ENCODE results near the gene GLI2.

The GLI2 gene

DNA sequence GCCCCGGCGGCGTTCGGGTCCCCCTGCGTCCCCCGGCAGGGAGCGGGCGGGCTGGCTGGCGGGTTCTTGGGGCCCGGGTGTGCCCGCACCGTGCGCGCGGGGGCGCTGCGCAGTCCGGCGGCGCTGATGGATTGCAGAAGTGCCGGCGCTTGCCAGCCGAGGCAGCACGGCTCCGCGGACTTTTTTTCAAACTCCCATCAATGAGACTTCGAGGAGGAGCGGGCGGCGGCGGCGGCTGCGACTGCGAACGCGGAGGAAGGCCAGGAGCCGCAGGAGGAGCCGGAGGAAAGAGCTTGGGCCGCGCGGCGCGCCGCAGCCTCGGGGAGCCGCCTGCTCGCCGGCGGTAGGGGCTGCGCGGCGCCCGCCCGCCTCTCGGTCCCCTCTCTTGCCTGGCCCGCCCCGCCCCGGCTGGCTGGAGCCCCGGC is at the start of gene GLI2:
Gene GLI2 (plus strand): TSS at position 123 of the 425 bp plus-strand sequence. CDS start 61,453 bp downstream, outside the sequence.
- TF ChIP-seq, protein P1, sequence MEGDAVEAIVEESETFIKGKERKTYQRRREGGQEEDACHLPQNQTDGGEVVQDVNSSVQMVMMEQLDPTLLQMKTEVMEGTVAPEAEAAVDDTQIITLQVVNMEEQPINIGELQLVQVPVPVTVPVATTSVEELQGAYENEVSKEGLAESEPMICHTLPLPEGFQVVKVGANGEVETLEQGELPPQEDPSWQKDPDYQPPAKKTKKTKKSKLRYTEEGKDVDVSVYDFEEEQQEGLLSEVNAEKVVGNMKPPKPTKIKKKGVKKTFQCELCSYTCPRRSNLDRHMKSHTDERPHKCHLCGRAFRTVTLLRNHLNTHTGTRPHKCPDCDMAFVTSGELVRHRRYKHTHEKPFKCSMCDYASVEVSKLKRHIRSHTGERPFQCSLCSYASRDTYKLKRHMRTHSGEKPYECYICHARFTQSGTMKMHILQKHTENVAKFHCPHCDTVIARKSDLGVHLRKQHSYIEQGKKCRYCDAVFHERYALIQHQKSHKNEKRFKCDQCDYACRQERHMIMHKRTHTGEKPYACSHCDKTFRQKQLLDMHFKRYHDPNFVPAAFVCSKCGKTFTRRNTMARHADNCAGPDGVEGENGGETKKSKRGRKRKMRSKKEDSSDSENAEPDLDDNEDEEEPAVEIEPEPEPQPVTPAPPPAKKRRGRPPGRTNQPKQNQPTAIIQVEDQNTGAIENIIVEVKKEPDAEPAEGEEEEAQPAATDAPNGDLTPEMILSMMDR (conservative IDR thresholded peaks at IDR 0.05; ENCODE audit: low read length) = no peak
- TF ChIP-seq EZH2phosphoT487 (IDR thresholded peaks at IDR 0.05; ENCODE audit: borderline replicate concordance) = no peak
- Histone ChIP-seq H3K9ac (ENCODE audit: low read depth, low read length, poor library complexity, severe bottlenecking) (no peak within 1 kb of the TSS), H3K4me1 (ENCODE audit: insufficient read depth, low read length, poor library complexity, severe bottlenecking) (no peaks in the 10 kb centered on the region), H3K4me2 (ENCODE audit: low read depth, low read length, poor library complexity, severe bottlenecking) (no peak within 1 kb of the TSS), H3K27me3 (ENCODE audit: insufficient read depth, low read length, poor library complexity, severe bottlenecking) (no peaks in the 10 kb centered on the region), H4K20me1 (ENCODE audit: insufficient read depth, low read length, poor library complexity, severe bottlenecking) (no peaks in the 10 kb centered on the region), H3K9me3 (ENCODE audit: insufficient read depth, low read depth, low read length) (no peaks in the 10 kb centered on the region), H3K4me3 (ENCODE audit: low read length, poor library complexity, severe bottlenecking) (no peak within 1 kb of the TSS), H2AFZ (ENCODE audit: low read length) (no peak within 1 kb of the TSS), H3F3A (ENCODE audit: low read depth) (no peaks in the 10 kb centered on the region), H3K36me3 (ENCODE audit: insufficient read depth, low read length) (no peaks in the 10 kb centered on the region), H3K9me2 (replicated peaks; ENCODE audit: low read depth, low read length) (no peaks in the 10 kb centered on the region), H3K79me2 (ENCODE audit: insufficient read depth, low read length) (no peaks in the 10 kb centered on the region)

DNA sequence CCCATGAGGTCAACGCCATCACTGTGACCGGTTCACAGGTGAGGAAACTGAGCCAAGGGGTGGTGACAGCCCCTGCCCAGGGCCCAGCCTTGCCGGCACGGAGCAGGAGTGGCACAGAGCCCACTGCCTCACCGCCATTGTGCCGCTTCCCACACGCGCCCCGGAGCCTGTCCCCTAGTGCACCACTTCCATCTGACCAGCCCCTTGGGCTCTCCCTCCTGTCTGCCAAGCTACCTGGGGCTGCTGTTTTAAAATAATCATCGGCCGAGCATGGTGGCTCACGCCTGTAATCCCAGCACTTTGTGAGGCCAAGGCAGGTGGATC is 49.7 kb upstream of the GLI2 start:
- TF ChIP-seq EZH2phosphoT487 (IDR thresholded peaks at IDR 0.05; ENCODE audit: borderline replicate concordance) = no peak
- TF ChIP-seq, protein P1 (conservative IDR thresholded peaks at IDR 0.05; ENCODE audit: low read length) = no peak

DNA sequence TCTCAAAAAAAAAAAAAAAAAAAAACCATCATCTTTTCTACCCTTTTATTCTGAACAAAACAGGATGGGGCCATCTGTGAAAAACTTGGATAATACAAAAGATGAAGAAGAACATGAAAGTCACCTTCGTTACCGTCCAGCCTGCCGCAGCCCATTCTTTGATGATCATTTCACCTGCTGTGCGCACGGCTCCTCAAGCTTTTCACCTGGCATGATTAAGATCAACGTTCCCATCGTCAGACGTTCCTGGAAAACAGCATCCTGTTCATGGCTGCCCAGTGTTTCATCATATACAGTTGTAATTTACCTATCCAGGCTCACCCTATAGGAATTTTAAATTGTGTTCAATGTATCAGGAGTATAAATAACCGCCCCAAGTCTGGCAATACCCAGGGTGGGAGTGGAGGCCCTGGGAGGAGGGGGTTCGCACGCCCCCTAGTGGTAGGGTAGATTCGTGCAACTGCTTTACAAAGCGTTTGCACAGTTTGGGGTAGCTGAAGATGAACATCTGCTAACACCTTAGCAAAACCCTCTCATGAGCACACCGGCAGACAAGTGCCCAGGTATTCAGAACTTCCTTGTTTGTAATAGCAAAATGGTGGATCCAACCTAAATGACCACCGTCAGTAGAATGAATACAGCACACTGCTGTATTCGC is 49.0 kb upstream of the GLI2 start:
- Histone ChIP-seq H3K4me1 (ENCODE audit: insufficient read depth, low read length, poor library complexity, severe bottlenecking) (no peaks in the 10 kb centered on the region), H3K36me3 (ENCODE audit: insufficient read depth, low read length) (no peaks in the 10 kb centered on the region), H2AFZ (ENCODE audit: low read length) (no peak overlapping the region), H3K9ac (ENCODE audit: low read depth, low read length, poor library complexity, severe bottlenecking) (no peak overlapping the region), H4K20me1 (ENCODE audit: insufficient read depth, low read length, poor library complexity, severe bottlenecking) (no peaks in the 10 kb centered on the region), H3K9me2 (replicated peaks; ENCODE audit: low read depth, low read length) (no peaks in the 10 kb centered on the region), H3K4me2 (ENCODE audit: low read depth, low read length, poor library complexity, severe bottlenecking) (no peak overlapping the region), H3F3A (ENCODE audit: low read depth) (no peaks in the 10 kb centered on the region), H3K79me2 (ENCODE audit: insufficient read depth, low read length) (no peaks in the 10 kb centered on the region), H3K4me3 (ENCODE audit: low read length, poor library complexity, severe bottlenecking) (no peak overlapping the region), H3K27me3 (ENCODE audit: insufficient read depth, low read length, poor library complexity, severe bottlenecking) (no peaks in the 10 kb centered on the region), H3K9me3 (ENCODE audit: insufficient read depth, low read depth, low read length) (no peaks in the 10 kb centered on the region)
- TF ChIP-seq EZH2phosphoT487 (IDR thresholded peaks at IDR 0.05; ENCODE audit: borderline replicate concordance) = no peak
- TF ChIP-seq, protein P1 (conservative IDR thresholded peaks at IDR 0.05; ENCODE audit: low read length) = peak; percentile 71

More for the DNA sequence above, 49.7 kb upstream of the GLI2 start:
- Histone ChIP-seq H3K4me3 (ENCODE audit: low read length, poor library complexity, severe bottlenecking) (no peak overlapping the region), H4K20me1 (ENCODE audit: insufficient read depth, low read length, poor library complexity, severe bottlenecking) (no peaks in the 10 kb centered on the region), H3K79me2 (ENCODE audit: insufficient read depth, low read length) (no peaks in the 10 kb centered on the region), H3K27me3 (ENCODE audit: insufficient read depth, low read length, poor library complexity, severe bottlenecking) (no peaks in the 10 kb centered on the region), H3K4me1 (ENCODE audit: insufficient read depth, low read length, poor library complexity, severe bottlenecking) (no peaks in the 10 kb centered on the region), H2AFZ (ENCODE audit: low read length) (no peak overlapping the region), H3K9me2 (replicated peaks; ENCODE audit: low read depth, low read length) (no peaks in the 10 kb centered on the region), H3F3A (ENCODE audit: low read depth) (no peaks in the 10 kb centered on the region), H3K9me3 (ENCODE audit: insufficient read depth, low read depth, low read length) (no peaks in the 10 kb centered on the region), H3K36me3 (ENCODE audit: insufficient read depth, low read length) (no peaks in the 10 kb centered on the region), H3K9ac (ENCODE audit: low read depth, low read length, poor library complexity, severe bottlenecking) (no peak overlapping the region), H3K4me2 (ENCODE audit: low read depth, low read length, poor library complexity, severe bottlenecking) (no peak overlapping the region)

Measured in Loucy (cell line).